Measurements from ENCODE around the gene RAD51B.

DNA sequence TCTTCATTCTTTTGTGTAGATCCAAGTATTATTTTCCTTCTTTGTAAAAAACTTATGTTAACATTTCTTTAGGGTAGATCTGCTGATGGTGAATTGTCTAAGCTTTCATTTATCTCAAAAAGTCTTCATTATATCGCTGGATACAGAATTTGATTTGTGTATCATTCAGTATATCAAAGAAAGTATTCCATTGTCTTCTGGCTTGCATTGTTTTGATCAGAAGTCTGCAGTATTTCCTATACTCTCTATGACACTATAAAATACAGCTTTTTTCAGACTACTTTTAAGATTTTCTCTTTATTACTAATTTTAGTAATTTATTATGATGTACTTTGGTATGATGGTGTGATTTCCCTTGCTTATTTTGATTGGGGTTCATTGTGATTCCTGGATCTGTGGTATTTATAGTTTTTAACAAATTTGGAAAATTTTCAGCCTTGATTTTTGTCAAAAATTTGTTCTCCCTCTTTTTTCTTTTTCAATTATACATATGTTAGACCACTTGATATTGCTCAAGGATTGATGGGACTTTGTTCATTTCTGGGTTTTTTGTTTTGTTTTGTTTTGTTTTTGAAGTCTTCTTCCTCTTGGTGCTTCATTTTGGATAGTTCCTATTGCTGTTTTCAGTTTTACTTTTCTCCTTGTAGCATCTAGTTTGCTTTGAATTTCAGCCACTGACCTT lies 796.8 kb downstream of the RAD51B start:
- TF ChIP-seq YY1 (IDR thresholded peaks at IDR 0.05; ENCODE audit: insufficient read depth, insufficient read length) (no peak), ZNF274 (IDR thresholded peaks at IDR 0.05; ENCODE audit: low read depth, low read length) (no peak), SUZ12 (IDR thresholded peaks at IDR 0.05; ENCODE audit: extremely low read depth, insufficient read depth, insufficient read length) (no peak)
